HCT116 (cell line): Measurements from ENCODE around the gene TRIM60. TPM values are rescaled to one million over a fixed set of nuclear protein-coding genes. Genes with fewer than 3 reads are reported as not detected.

Source experiments
- ATAC-seq: fragments of 200-7000 bp; cut with Tn5 transposase; 2 replicates; pipeline ENCODE4 v1.9.1; 2020; ENCODE audit warnings: mild to moderate bottlenecking, moderate library complexity
- BruUV-seq: library from RNA; stranded (reverse); fragments of 400-500 nt; replicated peaks from 2 replicates; lab custom pipeline; 2021; lab: Mats Ljungman, UMichigan
- CTCF ChIA-PET: fragments of 300-600 bp; sonication (Branson Sonifier 250); formaldehyde crosslinking; loops from one replicate; lab custom pipeline; 2021; ENCODE audit warnings: antibody characterized with exemption; lab: Charles Lee
- POLR2A ChIA-PET: fragments of 300-600, 350-600 bp; sonication (Branson Sonifier 250); formaldehyde crosslinking; loops from one replicate; lab custom pipeline; 2021; ENCODE audit warnings: antibody characterized with exemption; lab: Charles Lee
- RAD21 ChIA-PET, 2 experiments: fragments of 300-600 bp; sonication (Branson Sonifier 250); formaldehyde crosslinking; loops; one replicate each; lab custom pipeline; 2023; ENCODE audit warnings: low total read pairs in 2 of 2; ENCODE audit not compliant: uncharacterized antibody in 2 of 2, unreplicated experiment in 2 of 2, low non-redundant PET in 1 of 2; lab: Charles Lee
- DNase-seq: peaks from one replicate; pipeline ENCODE4 v3.0.0-alpha.2; 2010; ENCODE audit warnings: low read depth, low spot score
- H2AFZ ChIP-seq: fragments of 200-600 bp; shearing (Covaris generic), sonication (generic); 2 replicates; pipeline ENCODE4 v1.6.1; 2017; ENCODE audit warnings: low read depth, mixed run types, mixed read lengths, antibody characterized with exemption, low read length; ENCODE audit not compliant: poor library complexity, severe bottlenecking
- H3K27ac ChIP-seq: 2 replicates; pipeline ENCODE4 v1.5.1; 2012; ENCODE audit warnings: low read depth, low read length
- H3K27me3 ChIP-seq: fragments of 200-600 bp; sonication (generic); 2 replicates; pipeline ENCODE4 v1.6.1; 2016; ENCODE audit warnings: mixed run types, low read length, mixed read lengths; ENCODE audit not compliant: insufficient read depth
- H3K36me3 ChIP-seq, 2 experiments: fragments of 200-500 bp in 1 of 2; fragments of 200-600 bp in 1 of 2; sonication (Bioruptor generic) in 1 of 2; sonication (generic) in 1 of 2; 2 replicates each; pipeline versions ENCODE4 v1.5.1 to v1.6.1; 2014 to 2016; ENCODE audit warnings: low read length in 2 of 2, inconsistent platforms in 1 of 2, mixed read lengths in 1 of 2, mixed run types in 1 of 2; ENCODE audit not compliant: insufficient read depth in 2 of 2, control insufficient read depth in 1 of 2
- H3K4me1 ChIP-seq, 2 experiments: fragments of 200-600 bp in 1 of 2; sonication (generic) in 1 of 2; 2 replicates each; pipeline versions ENCODE4 v1.5.1 to v1.6.1; 2012 to 2017; ENCODE audit warnings: low read length in 2 of 2, inconsistent platforms in 1 of 2, mild to moderate bottlenecking in 1 of 2, mixed read lengths in 1 of 2, mixed run types in 1 of 2, moderate library complexity in 1 of 2; ENCODE audit not compliant: insufficient read depth in 2 of 2, control insufficient read depth in 1 of 2
- H3K4me2 ChIP-seq: fragments of 200-600 bp; sonication (generic); 2 replicates; pipeline ENCODE4 v1.6.1; 2017; ENCODE audit warnings: mixed run types, low read length, mixed read lengths
- H3K4me3 ChIP-seq, 2 experiments: fragments of 200-600 bp in 1 of 2; sonication (generic) in 1 of 2; replicated peaks in 1 of 2; 2 replicates each; pipeline ENCODE4 v1.5.1; 2011 to 2016; ENCODE audit warnings: low read length in 2 of 2, control low read depth in 1 of 2, low read depth in 1 of 2, mild to moderate bottlenecking in 1 of 2, mixed read lengths in 1 of 2, mixed run types in 1 of 2
- H3K79me2 ChIP-seq: fragments of 200-600 bp; sonication (generic); 2 replicates; pipeline ENCODE4 v1.6.1; 2017; ENCODE audit warnings: mild to moderate bottlenecking, mixed run types, low read length, moderate library complexity, mixed read lengths; ENCODE audit not compliant: insufficient read depth
- H3K9ac ChIP-seq: fragments of 200-600 bp; sonication (generic); 2 replicates; pipeline ENCODE4 v1.6.1; 2016; ENCODE audit warnings: low read length, mixed read lengths
- H3K9me2 ChIP-seq: fragments of 200-600 bp; sonication (generic), shearing (Covaris generic); 2 replicates; pipeline ENCODE4 v1.6.1; 2017; ENCODE audit warnings: mixed run types, mild to moderate bottlenecking, moderate library complexity; ENCODE audit not compliant: insufficient read depth
- H3K9me3 ChIP-seq, 2 experiments: fragments of 200-500 bp in 1 of 2; fragments of 200-600 bp in 1 of 2; sonication (Bioruptor generic) in 1 of 2; sonication (generic) in 1 of 2; 2 replicates each; pipeline ENCODE4 v1.6.1; 2014 to 2017; ENCODE audit warnings: low read length in 2 of 2, mixed read lengths in 2 of 2, inconsistent platforms in 1 of 2, low read depth in 1 of 2, mild to moderate bottlenecking in 1 of 2, mixed run types in 1 of 2, moderate library complexity in 1 of 2; ENCODE audit not compliant: control insufficient read depth in 1 of 2, insufficient read depth in 1 of 2
- H4K20me1 ChIP-seq: fragments of 200-600 bp; sonication (generic), shearing (Covaris generic); 2 replicates; pipeline ENCODE4 v1.6.1; 2017; ENCODE audit warnings: mixed run types, mild to moderate bottlenecking, moderate library complexity; ENCODE audit not compliant: insufficient read depth
- CBX3 ChIP-seq: IDR thresholded peaks from 2 replicates; pipeline ENCODE4 v1.6.1; 2012; ENCODE audit warnings: low read depth
- CEBPB ChIP-seq: IDR thresholded peaks from 2 replicates; pipeline ENCODE4 v1.6.1; 2012; ENCODE audit warnings: low read depth
- EGR1 ChIP-seq: IDR thresholded peaks from 2 replicates; pipeline ENCODE4 v1.6.1; 2012; ENCODE audit warnings: low read depth
- ELF1 ChIP-seq: IDR thresholded peaks from 2 replicates; pipeline ENCODE4 v1.6.1; 2012; ENCODE audit warnings: low read depth, borderline replicate concordance
- EZH2 ChIP-seq: fragments of 200-600 bp; sonication (generic); IDR thresholded peaks from 2 replicates; pipeline ENCODE4 v1.6.1; 2017; ENCODE audit warnings: antibody characterized with exemption, mixed run types
- FOSL1 ChIP-seq: IDR thresholded peaks from 2 replicates; pipeline ENCODE4 v1.6.1; 2012; ENCODE audit warnings: low read depth
- RAD21 ChIP-seq: IDR thresholded peaks from 2 replicates; pipeline ENCODE4 v1.6.1; 2012; ENCODE audit warnings: low read depth, mild to moderate bottlenecking
- SIN3A ChIP-seq: IDR thresholded peaks from 2 replicates; pipeline ENCODE4 v1.6.1; 2012; ENCODE audit warnings: low read depth
- SP1 ChIP-seq: IDR thresholded peaks from 2 replicates; pipeline ENCODE4 v1.6.1; 2012; ENCODE audit warnings: low read depth
- SRF ChIP-seq: IDR thresholded peaks from 2 replicates; pipeline ENCODE4 v1.6.1; 2012; ENCODE audit warnings: low read depth
- TCF7L2 ChIP-seq: IDR thresholded peaks from 2 replicates; pipeline ENCODE4 v1.7.0; 2011; ENCODE audit warnings: borderline replicate concordance, inconsistent platforms; ENCODE audit not compliant: insufficient read depth, insufficient read length; ENCODE audit errors: extremely low read depth
- YY1 ChIP-seq: IDR thresholded peaks from 2 replicates; pipeline ENCODE4 v1.6.1; 2011; ENCODE audit warnings: low read length, low read depth, moderate library complexity, mild to moderate bottlenecking; ENCODE audit not compliant: insufficient replicate concordance; ENCODE audit errors: extremely low read depth
- ZFX ChIP-seq: fragments of 450-650 bp; IDR thresholded peaks from 2 replicates; pipeline ENCODE4 v1.6.1; 2017
- ZNF274 ChIP-seq: fragments of 200-500 bp; sonication (Bioruptor generic); IDR thresholded peaks from 2 replicates; pipeline ENCODE4 v1.6.1; 2014; ENCODE audit warnings: mild to moderate bottlenecking, low read depth, low read length, inconsistent platforms
- intact Hi-C: fragments of 100-400 bp; cut with micrococcal nuclease; formaldehyde crosslinking; loops from 2 replicates; pipeline ENCODE4 v1.10.0; 2022
- total RNA-seq: library from RNA; stranded (reverse); gene quantifications from one replicate; pipeline ENCODE4 v1.2.1, GENCODE V29; 2021; ENCODE audit not compliant: unreplicated experiment
- TF ChIP-seq, protein P1 (sequence below): IDR thresholded peaks from 2 replicates; pipeline ENCODE4 v1.6.1; 2012; ENCODE audit warnings: low read depth
- TF ChIP-seq, protein P2 (sequence below): IDR thresholded peaks from 2 replicates; pipeline ENCODE4 v1.6.1; 2012
- TF ChIP-seq, protein P3 (sequence below): IDR thresholded peaks from 2 replicates; pipeline ENCODE4 v1.6.1; 2011; ENCODE audit warnings: mild to moderate bottlenecking, low read length, moderate library complexity; ENCODE audit not compliant: insufficient replicate concordance; ENCODE audit errors: extremely low read depth
- TF ChIP-seq, protein P4 (sequence below), 3 experiments: fragments of 200-600 bp in 1 of 3; sonication (generic) in 1 of 3; IDR thresholded peaks in 2 of 3; conservative IDR thresholded peaks in 1 of 3; 2 replicates each; pipeline ENCODE4 v1.5.1; 2012 to 2017; ENCODE audit warnings: low read depth in 2 of 3, low read length in 2 of 3, antibody characterized with exemption in 1 of 3, borderline replicate concordance in 1 of 3, control low read depth in 1 of 3, mild to moderate bottlenecking in 1 of 3, mixed read lengths in 1 of 3, mixed run types in 1 of 3, moderate library complexity in 1 of 3; ENCODE audit not compliant: insufficient read depth in 1 of 3

Gene TRIM60
- total RNA-seq, 1 experiment from 2014 or later: not detected

DNA sequence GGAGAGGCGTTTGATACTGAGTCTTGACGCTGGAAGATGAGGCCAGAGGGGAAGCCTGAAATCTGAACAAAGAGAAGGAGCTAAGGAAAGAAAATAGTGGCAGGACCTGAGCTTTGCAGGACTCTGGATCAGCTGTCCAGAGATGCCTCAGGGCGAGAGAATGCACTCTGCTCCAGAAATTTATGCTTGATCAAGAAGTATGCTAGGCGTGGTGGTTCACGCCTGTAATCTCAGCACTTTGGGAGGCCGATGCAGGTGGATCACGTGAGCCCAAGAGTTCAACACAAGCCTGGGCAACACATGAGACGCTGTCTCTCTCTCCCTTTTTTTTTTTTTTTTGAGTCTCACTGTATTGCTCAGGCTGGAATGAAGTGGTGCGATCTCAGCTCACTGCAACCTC lies 23.8 kb downstream of the TRIM60 start:
- Histone ChIP-seq H3K27ac (no peak overlapping the region), H3K4me3 (no peak overlapping the region), H4K20me1 (no peaks in the 10 kb centered on the region), H2AFZ (no peak overlapping the region), H3K4me2 (no peak overlapping the region), H3K4me1 (no peaks in the 10 kb centered on the region), H3K27me3 (no peaks in the 10 kb centered on the region), H3K36me3 (no peaks in the 10 kb centered on the region), H3K79me2 (no peaks in the 10 kb centered on the region), H3K9me3 (no peaks in the 10 kb centered on the region), H3K9me2 (no peaks in the 10 kb centered on the region), H3K9ac (no peak overlapping the region)
- ChIA-PET POLR2A (interaction anchor here (0.5 kb wide), 1 partner anchor 195 kb away, joined by 3 read pairs; no protein-coding TSS in a partner anchor), RAD21 (no interaction called here), CTCF (no interaction called here)
- intact Hi-C loops: no loop called here
- TF ChIP-seq, protein P1, sequence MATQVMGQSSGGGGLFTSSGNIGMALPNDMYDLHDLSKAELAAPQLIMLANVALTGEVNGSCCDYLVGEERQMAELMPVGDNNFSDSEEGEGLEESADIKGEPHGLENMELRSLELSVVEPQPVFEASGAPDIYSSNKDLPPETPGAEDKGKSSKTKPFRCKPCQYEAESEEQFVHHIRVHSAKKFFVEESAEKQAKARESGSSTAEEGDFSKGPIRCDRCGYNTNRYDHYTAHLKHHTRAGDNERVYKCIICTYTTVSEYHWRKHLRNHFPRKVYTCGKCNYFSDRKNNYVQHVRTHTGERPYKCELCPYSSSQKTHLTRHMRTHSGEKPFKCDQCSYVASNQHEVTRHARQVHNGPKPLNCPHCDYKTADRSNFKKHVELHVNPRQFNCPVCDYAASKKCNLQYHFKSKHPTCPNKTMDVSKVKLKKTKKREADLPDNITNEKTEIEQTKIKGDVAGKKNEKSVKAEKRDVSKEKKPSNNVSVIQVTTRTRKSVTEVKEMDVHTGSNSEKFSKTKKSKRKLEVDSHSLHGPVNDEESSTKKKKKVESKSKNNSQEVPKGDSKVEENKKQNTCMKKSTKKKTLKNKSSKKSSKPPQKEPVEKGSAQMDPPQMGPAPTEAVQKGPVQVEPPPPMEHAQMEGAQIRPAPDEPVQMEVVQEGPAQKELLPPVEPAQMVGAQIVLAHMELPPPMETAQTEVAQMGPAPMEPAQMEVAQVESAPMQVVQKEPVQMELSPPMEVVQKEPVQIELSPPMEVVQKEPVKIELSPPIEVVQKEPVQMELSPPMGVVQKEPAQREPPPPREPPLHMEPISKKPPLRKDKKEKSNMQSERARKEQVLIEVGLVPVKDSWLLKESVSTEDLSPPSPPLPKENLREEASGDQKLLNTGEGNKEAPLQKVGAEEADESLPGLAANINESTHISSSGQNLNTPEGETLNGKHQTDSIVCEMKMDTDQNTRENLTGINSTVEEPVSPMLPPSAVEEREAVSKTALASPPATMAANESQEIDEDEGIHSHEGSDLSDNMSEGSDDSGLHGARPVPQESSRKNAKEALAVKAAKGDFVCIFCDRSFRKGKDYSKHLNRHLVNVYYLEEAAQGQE: no peak
- TF ChIP-seq ELF1 (no peak), SP1 (no peak), SRF (no peak), SIN3A (no peak), CEBPB (no peak), ZNF274 (no peak), ZFX (no peak), CBX3 (no peak), EGR1 (no peak), TCF7L2 (no peak), EZH2 (no peak), YY1 (no peak), RAD21 (no peak), FOSL1 (no peak)
- TF ChIP-seq, protein P2, sequence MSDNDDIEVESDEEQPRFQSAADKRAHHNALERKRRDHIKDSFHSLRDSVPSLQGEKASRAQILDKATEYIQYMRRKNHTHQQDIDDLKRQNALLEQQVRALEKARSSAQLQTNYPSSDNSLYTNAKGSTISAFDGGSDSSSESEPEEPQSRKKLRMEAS: no peak
- TF ChIP-seq, protein P3, sequence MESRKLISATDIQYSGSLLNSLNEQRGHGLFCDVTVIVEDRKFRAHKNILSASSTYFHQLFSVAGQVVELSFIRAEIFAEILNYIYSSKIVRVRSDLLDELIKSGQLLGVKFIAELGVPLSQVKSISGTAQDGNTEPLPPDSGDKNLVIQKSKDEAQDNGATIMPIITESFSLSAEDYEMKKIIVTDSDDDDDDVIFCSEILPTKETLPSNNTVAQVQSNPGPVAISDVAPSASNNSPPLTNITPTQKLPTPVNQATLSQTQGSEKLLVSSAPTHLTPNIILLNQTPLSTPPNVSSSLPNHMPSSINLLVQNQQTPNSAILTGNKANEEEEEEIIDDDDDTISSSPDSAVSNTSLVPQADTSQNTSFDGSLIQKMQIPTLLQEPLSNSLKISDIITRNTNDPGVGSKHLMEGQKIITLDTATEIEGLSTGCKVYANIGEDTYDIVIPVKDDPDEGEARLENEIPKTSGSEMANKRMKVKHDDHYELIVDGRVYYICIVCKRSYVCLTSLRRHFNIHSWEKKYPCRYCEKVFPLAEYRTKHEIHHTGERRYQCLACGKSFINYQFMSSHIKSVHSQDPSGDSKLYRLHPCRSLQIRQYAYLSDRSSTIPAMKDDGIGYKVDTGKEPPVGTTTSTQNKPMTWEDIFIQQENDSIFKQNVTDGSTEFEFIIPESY: no peak
- TF ChIP-seq, protein P4, sequence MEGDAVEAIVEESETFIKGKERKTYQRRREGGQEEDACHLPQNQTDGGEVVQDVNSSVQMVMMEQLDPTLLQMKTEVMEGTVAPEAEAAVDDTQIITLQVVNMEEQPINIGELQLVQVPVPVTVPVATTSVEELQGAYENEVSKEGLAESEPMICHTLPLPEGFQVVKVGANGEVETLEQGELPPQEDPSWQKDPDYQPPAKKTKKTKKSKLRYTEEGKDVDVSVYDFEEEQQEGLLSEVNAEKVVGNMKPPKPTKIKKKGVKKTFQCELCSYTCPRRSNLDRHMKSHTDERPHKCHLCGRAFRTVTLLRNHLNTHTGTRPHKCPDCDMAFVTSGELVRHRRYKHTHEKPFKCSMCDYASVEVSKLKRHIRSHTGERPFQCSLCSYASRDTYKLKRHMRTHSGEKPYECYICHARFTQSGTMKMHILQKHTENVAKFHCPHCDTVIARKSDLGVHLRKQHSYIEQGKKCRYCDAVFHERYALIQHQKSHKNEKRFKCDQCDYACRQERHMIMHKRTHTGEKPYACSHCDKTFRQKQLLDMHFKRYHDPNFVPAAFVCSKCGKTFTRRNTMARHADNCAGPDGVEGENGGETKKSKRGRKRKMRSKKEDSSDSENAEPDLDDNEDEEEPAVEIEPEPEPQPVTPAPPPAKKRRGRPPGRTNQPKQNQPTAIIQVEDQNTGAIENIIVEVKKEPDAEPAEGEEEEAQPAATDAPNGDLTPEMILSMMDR (IDR thresholded peaks at IDR 0.05 in 2 of 3, conservative IDR thresholded peaks at IDR 0.05 in 1 of 3; ENCODE audit: borderline replicate concordance in 1 of 3, insufficient read depth in 1 of 3, low read depth in 2 of 3, low read length in 2 of 3): no peak
- no TSS peak for BruUV-seq
- ATAC-seq: no peak
- no peak for DNase-seq
